Thyroid gland (tissue), 4 donors: ENCODE data around the gene ZDHHC11B.

ENCODE experiments used
- CTCF ChIP-seq, 6 experiments: fragments of 200-600 bp in 3 of 6; fragments of 450-650 bp in 3 of 6; sonication (generic) in 3 of 6; IDR thresholded peaks; one replicate each; pipeline ENCODE4 v1.5.1; 2016 to 2019; ENCODE audit warnings: antibody characterized with exemption in 6 of 6, mild to moderate bottlenecking in 2 of 6, inconsistent platforms in 1 of 6, moderate library complexity in 1 of 6
- POLR2A ChIP-seq, 2 donors: fragments of 450-650 bp; IDR thresholded peaks; one replicate each; pipeline ENCODE4 v1.6.1; 2017; ENCODE audit warnings: antibody characterized with exemption in 2 of 2, mild to moderate bottlenecking in 2 of 2, moderate library complexity in 1 of 2

DNA sequence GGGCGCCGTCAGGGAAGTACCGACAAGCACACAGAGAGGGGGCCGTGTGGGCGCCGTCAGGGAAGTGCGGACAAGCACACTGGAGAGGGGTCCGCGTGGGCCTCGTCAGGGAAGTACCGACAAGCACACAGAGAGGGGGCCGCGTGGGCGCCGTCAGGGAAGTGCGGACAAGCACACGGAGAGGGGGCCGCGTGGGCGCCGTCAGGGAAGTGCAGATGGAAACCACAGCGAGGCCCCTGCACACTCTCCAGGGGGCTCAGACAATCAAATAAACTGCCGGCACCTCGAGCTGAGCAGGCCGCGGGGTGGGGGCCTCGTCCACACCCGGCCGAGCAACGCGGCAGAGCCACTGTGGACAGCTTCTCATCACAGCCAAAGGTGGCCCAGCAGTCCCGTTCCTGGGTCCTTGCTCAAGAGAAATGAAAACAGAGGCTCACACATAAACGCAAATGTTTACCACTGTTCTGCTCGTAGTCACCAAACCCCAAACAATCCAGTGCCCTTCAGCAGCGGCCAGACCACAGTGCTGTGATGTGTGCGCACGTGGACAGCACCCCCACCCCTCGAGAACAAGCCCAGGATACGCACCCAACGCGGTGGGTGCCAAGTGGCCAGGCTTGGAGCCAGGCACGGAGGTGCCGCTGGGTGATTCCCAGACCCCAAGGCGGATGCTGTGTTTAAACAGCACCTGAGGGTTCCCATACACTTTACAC, 116.1 kb downstream of the ZDHHC11B start:
- TF ChIP-seq CTCF (IDR thresholded peaks at IDR 0.05) = no peak
- no peak for TF ChIP-seq POLR2A (IDR thresholded peaks at IDR 0.05)
